H1 (cell line): Measurements from ENCODE around the gene CDR2L. TPM values are rescaled to one million over a fixed set of nuclear protein-coding genes. Genes with fewer than 3 reads are reported as not detected.

ENCODE experiments used
- BACH1 ChIP-seq: IDR thresholded peaks from 2 replicates; pipeline ENCODE4 v1.6.1; 2012; ENCODE audit warnings: low read length, improper control_type of control experiment
- CHD1 ChIP-seq: IDR thresholded peaks from 2 replicates; pipeline ENCODE4 v1.6.1; 2012; ENCODE audit warnings: low read depth, low read length, improper control_type of control experiment
- EZH2 ChIP-seq: fragments of 200-600 bp; sonication (generic); IDR thresholded peaks from 2 replicates; pipeline ENCODE4 v1.7.1; 2012; ENCODE audit warnings: low read depth, mild to moderate bottlenecking, moderate library complexity, low read length, inconsistent platforms; ENCODE audit not compliant: severe bottlenecking
- GABPA ChIP-seq: IDR thresholded peaks from 2 replicates; pipeline ENCODE4 v1.6.1; 2011; ENCODE audit warnings: mild to moderate bottlenecking, low read length, moderate library complexity, borderline replicate concordance; ENCODE audit not compliant: insufficient read depth
- GTF2F1 ChIP-seq: IDR thresholded peaks from 2 replicates; pipeline ENCODE4 v1.6.1; 2012; ENCODE audit warnings: low read depth, low read length, improper control_type of control experiment, borderline replicate concordance
- KDM5A ChIP-seq: fragments of 200-600 bp; IDR thresholded peaks from 2 replicates; pipeline ENCODE4 v1.7.1; 2012; ENCODE audit warnings: mild to moderate bottlenecking, low read length, inconsistent platforms, mixed read lengths
- RXRA ChIP-seq: IDR thresholded peaks from 2 replicates; pipeline ENCODE4 v1.6.1; 2011; ENCODE audit warnings: low read depth, mild to moderate bottlenecking, low read length, moderate library complexity; ENCODE audit not compliant: insufficient read depth
- SIX5 ChIP-seq: IDR thresholded peaks from 2 replicates; pipeline ENCODE4 v1.6.1; 2011; ENCODE audit warnings: mild to moderate bottlenecking, low read depth, low read length
- polyA plus RNA-seq, 7 experiments: library from polyadenylated mRNA; depleted of rRNA in 3 of 7; stranded (reverse) in 5 of 7; unstranded in 2 of 7; fragments of >200 nt in 5 of 7; fragments of 200-250 nt in 2 of 7; gene quantifications; 1 replicate in 5 of 7; 2 replicates in 1 of 7; 4 replicates in 1 of 7; pipeline versions ENCODE4 v1.2.1 to v1.2.3, GENCODE V29; 2011 to 2013; ENCODE audit warnings: missing spikeins in 2 of 7, mixed read lengths in 2 of 7
- total RNA-seq: library from RNA; stranded (reverse); fragmentation: NEBNext Ultra II Directional; extraction: Animal tissue kit (Norgen Biotek cat#: 25700); gene quantifications from 2 replicates; pipeline ENCODE4 v1.2.1, GENCODE V29; 2021

CDR2L gene
- total and polyA plus RNA-seq, 2 of the 8 experiments (the other 6 are each of a cell fraction or from before 2014, with no cell fraction given) = 20.4 to 38.1 TPM

DNA sequence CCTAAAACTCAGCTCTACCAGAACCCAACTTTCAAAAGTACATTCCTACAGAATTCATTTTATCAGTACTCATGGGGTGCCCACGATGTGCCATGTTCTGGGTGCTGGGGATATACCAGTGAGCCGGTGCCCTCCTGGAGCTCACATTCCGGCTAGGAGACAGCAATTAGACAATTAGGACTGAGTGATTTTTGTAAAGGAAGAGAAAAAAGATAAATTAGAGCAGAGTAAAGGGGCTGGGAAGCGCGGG is 24.6 kb downstream of the CDR2L start (continued):
- no peak for TF ChIP-seq CHD1
- no peak for TF ChIP-seq GABPA
- no peak for TF ChIP-seq RXRA
- no peak for TF ChIP-seq KDM5A
- TF ChIP-seq EZH2 = no peak
- TF ChIP-seq GTF2F1 = no peak
- no peak for TF ChIP-seq BACH1
- TF ChIP-seq SIX5 = no peak
